UCSD-AML1 (cell line): Measurements from ENCODE around the gene R3HDM4.
A peak's percentile ranks its signal among the peaks of the same experiment; 100 is the strongest.
"Not testable (repeated sequence)": the region's sequence is repeated elsewhere in the genome, so short reads cannot be mapped to it uniquely, and the experiment has no call there.

Source experiments
- DNase-seq: peaks from one replicate; lab custom pipeline; 2025; ENCODE audit not compliant: unreplicated experiment; lab: John Stamatoyannopoulos, UW

Gene R3HDM4

DNA sequence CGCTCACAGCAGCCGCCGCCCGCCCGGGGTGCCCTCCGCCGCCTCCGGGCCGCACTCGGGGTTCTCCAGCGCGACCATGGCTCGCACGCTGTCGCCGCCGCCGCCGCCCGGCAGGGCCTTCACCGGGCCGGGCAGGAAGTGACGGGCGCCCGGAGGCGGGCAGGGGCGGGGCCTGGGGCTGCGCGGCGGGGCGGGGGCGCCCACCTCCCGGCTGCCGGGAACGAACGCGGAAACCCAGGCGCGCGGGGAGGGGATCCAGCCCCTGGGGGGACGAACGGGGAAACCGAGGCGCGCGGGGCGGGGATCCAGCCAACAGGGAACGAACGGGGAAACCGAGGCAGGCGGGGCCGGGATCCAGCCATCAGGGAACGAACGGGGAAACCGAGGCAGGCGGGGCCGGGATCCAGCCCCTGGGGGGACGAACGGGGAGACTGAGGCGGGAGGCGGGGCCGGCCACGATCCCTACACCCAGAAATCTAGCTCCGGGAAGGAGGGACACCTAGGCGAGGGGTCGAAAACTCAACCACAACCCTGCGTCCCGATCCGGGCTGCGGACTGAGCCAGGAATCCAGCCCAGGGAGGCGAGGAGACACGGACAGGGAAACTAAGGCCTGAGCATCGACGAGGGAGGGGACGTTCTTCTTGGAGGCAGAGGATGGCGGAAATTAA is at the start of gene R3HDM4:
TSS of gene R3HDM4 (minus strand) at position 140 of the 669 bp plus-strand sequence. CDS start at position 78, 62 bp downstream.
- peak; percentile 78 for DNase-seq

DNA sequence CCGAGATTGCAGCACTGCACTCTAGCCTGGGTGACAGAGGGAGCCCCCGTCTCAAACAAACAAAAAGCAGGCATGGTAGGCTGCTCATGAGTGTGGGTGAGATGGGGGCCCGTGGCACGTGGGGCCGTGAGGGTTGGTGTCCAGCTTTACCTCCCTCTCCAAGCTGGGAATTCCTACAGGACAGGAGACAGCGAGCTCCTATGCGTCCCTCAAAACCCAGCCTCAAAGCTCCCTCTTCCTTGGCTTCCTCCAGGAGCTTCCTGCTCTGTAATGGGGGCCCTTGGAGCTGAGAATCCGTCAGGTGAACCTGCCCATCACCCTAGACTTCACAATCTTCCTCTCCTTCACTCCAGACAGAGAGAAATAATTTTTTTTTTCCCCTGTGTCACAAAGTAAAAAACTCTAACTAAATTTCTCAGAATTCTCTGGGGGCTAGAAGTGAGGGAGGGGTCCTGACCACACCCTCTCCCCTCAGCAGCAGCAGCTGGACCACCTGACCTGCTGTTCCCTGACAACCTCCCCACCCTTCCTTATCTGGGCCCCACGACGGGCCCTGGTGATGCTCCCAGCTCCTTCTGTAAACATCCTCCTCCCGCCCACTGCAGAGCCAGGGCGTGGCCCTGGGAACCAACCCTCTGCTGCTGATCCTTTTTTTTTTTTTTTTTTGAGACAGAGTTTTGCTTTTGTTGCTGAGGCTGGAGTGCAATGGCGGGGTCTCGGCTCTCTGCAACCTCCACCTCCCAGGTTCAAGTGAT is 49.0 kb upstream of the R3HDM4 start:
- peak; percentile 21 for DNase-seq

GRCh38 chr19:960601-960938 is 47.6 kb upstream of the R3HDM4 start:
- no peak for DNase-seq

- DNase-seq: no peak
These were observed 47.0 kb upstream of the R3HDM4 start for GRCh38 chr19:960020-960419.

- DNase-seq: no peak
These were observed 46.2 kb upstream of the R3HDM4 start for GRCh38 chr19:958967-959855.

DNA sequence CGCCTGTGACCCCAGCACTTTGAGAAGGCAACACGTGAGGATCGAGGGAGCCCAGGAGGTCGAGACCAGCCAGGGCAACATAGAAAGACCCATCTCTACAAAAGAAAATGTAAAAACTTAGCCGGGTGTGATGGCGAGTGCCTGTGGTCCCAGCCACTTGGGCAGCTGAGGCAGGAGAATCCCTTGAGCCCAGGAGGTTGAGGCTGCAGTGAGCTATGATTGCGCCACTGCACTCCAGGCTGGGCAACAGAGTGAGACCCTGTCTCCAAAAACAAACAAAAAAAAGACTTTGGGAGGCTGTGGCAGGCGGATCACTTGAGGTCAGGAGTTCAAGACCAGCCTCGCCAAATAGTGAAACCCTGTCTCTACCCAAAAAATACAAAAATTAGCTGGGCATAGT is 44.6 kb upstream of the R3HDM4 start:
- not testable (repeated sequence) for DNase-seq

DNA sequence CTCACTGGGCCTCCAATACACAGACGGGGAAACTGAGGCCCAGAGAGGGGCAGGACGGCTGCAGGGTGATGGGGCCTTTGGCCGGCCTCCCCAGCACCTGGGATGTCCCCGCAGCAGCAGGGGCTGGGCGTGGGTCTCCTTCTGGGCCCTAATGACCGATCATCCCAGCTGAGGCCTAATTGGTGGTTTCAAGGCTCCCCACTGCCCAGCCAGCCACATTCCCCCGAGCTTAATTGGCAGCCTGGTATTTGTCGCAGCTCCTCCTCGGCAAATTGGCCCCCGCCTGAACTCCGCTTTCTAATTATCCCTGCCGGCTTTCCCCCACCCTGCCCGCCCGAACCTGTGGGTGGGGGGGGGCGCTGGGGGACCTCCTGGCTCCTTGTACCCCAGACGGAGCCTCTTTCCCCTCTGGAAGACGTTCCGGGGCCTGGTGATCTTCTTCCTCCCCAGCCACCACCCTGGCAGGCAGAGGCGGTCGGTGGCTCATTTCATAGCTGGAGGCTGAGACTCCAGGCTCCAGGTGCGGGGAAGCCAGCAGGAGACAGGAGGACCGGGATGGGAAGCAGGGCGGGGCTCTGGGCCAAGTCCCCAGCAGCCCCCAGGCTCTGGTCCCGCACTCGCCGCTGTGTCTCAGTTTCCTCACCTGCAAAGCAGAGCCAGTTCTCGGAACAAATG is 43.9 kb upstream of the R3HDM4 start:
- no peak for DNase-seq

- no peak for DNase-seq
These were observed 43.1 kb upstream of the R3HDM4 start for GRCh38 chr19:955803-956765.

DNA sequence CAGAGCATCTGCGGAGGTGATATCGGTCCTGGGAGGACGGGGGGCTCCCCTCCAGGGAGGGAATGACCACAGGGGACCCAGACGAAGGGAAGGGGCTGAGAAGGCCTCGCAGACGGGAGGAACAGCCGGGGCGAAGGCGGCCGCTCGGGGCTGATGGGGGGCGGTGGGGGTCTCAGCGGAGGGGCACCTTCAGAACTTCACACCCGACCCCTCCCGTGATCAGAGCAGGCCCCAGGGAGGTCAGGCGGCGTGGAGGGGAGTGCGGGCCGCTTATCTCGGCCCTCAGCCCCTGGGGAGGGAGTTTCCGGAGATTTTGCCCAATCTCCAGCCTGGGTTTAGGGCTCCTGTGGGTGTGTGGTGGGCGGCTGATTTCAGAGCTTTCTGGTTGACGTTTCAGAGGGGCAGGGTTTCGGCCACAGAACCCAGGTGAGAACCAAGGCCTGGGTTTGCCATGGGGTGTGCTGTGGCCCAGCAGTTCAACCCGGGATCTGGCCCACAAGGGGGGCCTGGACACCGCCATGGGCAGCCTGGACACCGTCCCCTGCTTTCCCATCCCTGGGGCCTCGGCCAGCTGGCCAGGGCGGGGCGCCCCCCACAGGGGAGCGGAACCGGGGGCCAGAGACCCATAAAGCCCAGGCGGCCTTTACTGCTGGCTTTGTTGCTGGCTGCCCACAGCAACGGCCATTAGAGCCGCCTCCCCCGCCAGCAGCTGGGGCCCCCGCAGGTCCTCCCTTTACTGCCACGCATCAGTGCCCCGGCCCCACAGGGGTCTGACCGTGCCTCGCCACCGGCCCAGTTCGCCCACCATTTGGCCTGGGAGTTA is 41.9 kb upstream of the R3HDM4 start:
- no peak for DNase-seq

DNA sequence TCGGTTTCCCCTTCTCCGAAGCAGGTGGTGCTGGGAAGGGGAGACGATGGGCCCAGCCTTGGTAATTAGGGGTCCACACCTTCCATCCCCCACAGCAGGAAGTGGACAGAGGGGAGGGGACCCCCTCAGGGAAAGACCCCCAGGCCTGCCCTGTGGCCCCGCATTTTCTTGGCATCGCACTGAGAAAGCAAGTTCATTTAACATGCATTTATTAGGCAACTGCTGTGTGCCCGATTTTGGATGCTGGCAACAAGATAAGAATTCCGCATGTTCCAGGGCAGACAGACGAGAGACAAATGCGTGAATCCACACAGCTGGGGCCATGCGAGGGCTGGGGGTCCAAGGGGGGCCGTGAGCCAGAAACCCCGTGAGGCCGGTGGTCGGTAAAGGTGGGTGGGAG is 41.3 kb upstream of the R3HDM4 start:
- no peak for DNase-seq

GRCh38 chr19:953445-954271 is 40.6 kb upstream of the R3HDM4 start:
- DNase-seq: no peak

GRCh38 chr19:952680-953444 is 39.8 kb upstream of the R3HDM4 start:
- DNase-seq: no peak

GRCh38 chr19:952049-952679 is 39.1 kb upstream of the R3HDM4 start:
- DNase-seq: no peak

- no peak for DNase-seq
These were observed 37.5 kb upstream of the R3HDM4 start for GRCh38 chr19:950352-951066.

GRCh38 chr19:948842-949496 is 36.0 kb upstream of the R3HDM4 start:
- DNase-seq: no peak
